IPS-20b (cell line): ENCODE results near the gene C9orf152.
"Not testable (repeated sequence)": the region's sequence is repeated elsewhere in the genome, so short reads cannot be mapped to it uniquely, and the experiment has no call there.

ENCODE experiments used
- H3K27ac ChIP-seq: one replicate; pipeline ENCODE4 v1.5.1; 2013; ENCODE audit warnings: low read length
- H3K27me3 ChIP-seq: 2 replicates; pipeline ENCODE4 v1.6.1; 2013; ENCODE audit warnings: mild to moderate bottlenecking, low read length, inconsistent platforms; ENCODE audit not compliant: insufficient read depth
- H3K36me3 ChIP-seq: 2 replicates; pipeline ENCODE4 v1.6.1; 2013; ENCODE audit warnings: low read depth, mild to moderate bottlenecking, inconsistent platforms, low read length, moderate library complexity; ENCODE audit not compliant: insufficient read depth
- H3K4me1 ChIP-seq: 2 replicates; pipeline ENCODE4 v1.6.1; 2013; ENCODE audit warnings: mild to moderate bottlenecking, control low read depth, inconsistent platforms, low read length, moderate library complexity; ENCODE audit not compliant: insufficient read depth
- H3K4me3 ChIP-seq: 2 replicates; pipeline ENCODE4 v1.5.1; 2013; ENCODE audit warnings: mild to moderate bottlenecking, low read length, inconsistent platforms
- H3K9ac ChIP-seq: 2 replicates; pipeline ENCODE4 v1.6.1; 2013; ENCODE audit warnings: low read depth, mild to moderate bottlenecking, inconsistent platforms, low read length, moderate library complexity
- H3K9me3 ChIP-seq: 2 replicates; pipeline ENCODE4 v1.6.1; 2013; ENCODE audit warnings: mild to moderate bottlenecking, low read depth, low read length, inconsistent platforms; ENCODE audit not compliant: insufficient read depth

The C9orf152 gene, protein sequence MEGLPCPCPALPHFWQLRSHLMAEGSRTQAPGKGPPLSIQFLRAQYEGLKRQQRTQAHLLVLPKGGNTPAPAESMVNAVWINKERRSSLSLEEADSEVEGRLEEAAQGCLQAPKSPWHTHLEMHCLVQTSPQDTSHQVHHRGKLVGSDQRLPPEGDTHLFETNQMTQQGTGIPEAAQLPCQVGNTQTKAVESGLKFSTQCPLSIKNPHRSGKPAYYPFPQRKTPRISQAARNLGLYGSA

DNA sequence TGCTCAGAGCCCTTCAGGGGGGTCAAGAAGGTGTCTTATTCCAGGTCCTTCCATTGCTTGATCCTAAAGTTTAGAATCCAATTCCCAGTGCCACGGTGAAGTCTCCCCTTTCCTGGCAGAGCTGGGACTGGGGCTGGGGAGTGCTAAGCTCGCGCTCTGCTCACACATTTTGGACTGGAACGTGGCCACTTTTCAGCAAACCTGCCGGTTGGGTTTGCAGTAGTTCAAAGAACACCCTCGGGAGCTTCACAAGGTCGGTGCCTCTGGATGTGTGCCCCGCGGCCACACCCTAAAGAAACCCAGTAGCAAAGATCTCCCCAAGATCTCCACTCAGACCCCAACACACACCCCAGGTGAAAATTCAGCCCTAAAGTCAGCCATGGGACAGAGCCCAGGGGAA, at the start of gene C9orf152:
TSS of gene C9orf152 (minus strand) at position 129 of the 400 bp plus-strand sequence. CDS start 580 bp downstream, outside the sequence.
- Histone ChIP-seq H3K9me3 (no peaks in the 10 kb centered on the region), H3K4me3 (no peak within 1 kb of the TSS), H3K4me1 (no peaks in the 10 kb centered on the region), H3K9ac (no peak within 1 kb of the TSS), H3K27me3 (no peaks in the 10 kb centered on the region), H3K27ac (no peak within 1 kb of the TSS), H3K36me3 (no peaks in the 10 kb centered on the region)

DNA sequence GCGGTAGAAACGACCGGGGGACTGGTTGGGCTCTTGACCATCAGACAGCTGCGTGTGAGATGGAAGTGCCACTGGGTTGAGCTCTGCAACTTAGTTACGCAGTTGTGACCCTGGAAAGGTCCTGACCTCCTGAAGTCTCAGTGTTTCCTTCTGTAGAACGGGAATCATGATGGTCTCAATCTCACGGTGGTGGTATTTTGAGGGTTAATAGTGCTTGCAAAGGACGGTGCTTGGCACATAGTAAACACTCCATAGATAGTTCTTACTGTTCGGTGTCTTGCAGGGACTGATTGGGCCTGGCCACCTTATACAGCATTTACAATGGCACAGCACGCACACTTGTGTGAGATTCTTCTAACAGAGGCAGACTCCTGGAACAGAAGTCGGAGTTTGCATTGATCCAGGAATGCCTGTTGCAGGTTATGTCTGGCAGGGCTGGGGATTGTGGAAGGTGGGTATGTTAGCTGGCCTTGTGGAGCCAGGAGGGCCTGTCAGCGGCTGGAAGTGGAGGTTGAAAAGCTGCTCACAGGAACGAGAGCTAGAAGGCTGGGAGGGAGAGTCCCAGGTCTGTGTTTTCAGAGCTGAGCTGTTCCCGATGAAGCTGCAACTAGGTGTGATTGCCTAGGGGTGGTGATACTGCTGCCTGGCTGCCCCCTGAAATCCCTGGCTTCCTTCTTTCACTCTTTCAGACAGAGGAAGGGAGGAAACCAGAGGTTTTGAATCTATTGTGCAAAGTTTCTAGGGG, 49.3 kb upstream of the C9orf152 start:
- Histone ChIP-seq H3K36me3 (no peaks in the 10 kb centered on the region), H3K4me1 (peaks cover 24% of the 10 kb centered on the region), H3K9me3 (no peaks in the 10 kb centered on the region), H3K9ac (peak overlapping the region; percentile 68), H3K4me3 (peak overlapping the region; percentile 74), H3K27ac (peak overlapping the region; percentile 30), H3K27me3 (no peaks in the 10 kb centered on the region)

DNA sequence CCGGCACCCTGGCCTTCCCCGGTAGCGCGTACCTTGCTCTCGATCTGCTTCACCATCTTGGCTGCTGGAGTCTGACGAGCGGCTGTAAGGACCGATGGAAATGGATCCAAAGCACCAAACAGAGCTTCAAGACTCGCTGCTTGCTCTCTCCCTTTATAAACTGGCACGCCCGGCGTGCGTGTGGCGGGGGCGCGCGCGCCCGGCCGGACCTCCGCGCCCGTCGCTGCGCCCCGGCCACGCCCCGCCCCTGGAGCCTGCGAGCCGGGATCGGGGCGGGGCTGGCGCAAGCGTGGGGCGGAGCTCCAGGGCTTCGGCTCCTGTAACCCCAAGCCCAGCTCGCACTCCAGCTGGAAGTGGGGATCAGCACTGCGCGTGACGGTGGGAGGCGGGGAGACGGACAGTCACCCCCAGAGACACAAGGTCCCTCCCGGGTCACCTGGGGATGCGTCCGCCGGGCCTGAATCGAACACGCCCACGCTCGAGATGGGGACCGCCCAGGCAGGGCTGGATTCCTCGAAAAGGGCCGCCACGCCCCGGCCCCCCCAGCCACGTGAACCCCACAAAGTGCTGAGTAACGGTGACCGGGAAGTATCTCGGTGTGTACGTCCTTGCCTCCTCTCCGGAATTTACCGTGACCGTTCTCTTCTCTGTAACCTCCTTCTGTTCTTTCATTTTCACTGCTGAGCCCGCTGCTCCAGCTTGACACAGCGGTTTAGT, 48.6 kb upstream of the C9orf152 start, which contains the start of gene TXN:
TSS of gene TXN (minus strand) at position 128 of the 717 bp plus-strand sequence. CDS start at position 56, 72 bp downstream.
- Histone ChIP-seq H3K27me3 (no peaks in the 10 kb centered on the region), H3K36me3 (no peaks in the 10 kb centered on the region), H3K9me3 (no peaks in the 10 kb centered on the region), H3K9ac (peak within 1 kb of the TSS; percentile 68), H3K4me3 (peak within 1 kb of the TSS; percentile 74), H3K4me1 (peaks cover 24% of the 10 kb centered on the region), H3K27ac (peak within 1 kb of the TSS; percentile 30)

DNA sequence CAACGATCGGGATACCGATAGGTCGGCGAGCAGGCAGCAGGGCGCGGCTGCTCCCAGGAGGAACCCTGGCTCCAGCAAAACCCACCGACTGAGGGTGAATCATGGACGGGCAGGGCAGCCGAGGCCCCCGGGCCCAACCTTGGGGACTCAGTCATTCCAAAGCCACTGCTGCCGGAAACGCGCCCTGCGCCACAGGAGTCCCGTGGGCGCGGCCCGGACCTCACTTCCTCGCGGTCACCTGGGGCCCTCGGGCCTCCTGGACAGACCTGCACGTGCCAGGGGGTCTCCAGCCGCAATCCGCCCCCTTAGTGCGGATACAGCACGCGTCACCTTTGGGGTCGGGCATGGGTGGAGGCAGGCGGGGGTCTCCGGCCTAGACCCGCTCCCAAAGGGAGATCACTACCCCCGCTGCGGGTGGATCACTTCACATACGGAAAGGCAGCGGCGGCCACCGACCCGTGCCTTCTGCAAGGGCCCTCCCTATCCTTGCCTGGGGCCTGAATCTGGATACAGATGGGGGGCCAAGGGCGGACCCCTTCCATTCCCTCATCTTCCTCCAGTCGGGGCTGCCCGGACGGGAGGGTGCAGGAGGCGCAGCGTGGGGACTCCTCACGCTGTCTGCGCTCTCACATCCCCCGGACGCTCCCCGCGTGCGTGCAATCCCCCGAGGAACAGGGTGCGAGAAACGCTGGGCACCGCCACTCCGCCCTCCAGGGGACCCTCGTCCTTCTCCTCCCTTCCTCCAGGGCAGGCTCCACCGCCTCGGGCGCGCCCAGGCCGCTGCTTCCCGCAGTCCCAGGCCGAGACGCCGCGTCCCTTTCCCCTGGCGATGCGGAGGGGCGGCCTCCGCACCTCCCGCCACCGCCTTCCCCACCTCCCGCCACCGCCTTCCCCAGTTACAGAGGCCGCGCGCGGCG, 47.8 kb upstream of the C9orf152 start:
- H3K27ac ChIP-seq = no peak overlapping the region
- H3K4me1 ChIP-seq = peaks cover 24% of the 10 kb centered on the region
- peak overlapping the region; percentile 74 for H3K4me3 ChIP-seq
- peaks cover 5% of the 10 kb centered on the region; the same call in 1 of the 2 replicates for H3K36me3 ChIP-seq
- H3K9me3 ChIP-seq = no peaks in the 10 kb centered on the region
- peak overlapping the region; percentile 53 for H3K9ac ChIP-seq
- no peaks in the 10 kb centered on the region for H3K27me3 ChIP-seq

DNA sequence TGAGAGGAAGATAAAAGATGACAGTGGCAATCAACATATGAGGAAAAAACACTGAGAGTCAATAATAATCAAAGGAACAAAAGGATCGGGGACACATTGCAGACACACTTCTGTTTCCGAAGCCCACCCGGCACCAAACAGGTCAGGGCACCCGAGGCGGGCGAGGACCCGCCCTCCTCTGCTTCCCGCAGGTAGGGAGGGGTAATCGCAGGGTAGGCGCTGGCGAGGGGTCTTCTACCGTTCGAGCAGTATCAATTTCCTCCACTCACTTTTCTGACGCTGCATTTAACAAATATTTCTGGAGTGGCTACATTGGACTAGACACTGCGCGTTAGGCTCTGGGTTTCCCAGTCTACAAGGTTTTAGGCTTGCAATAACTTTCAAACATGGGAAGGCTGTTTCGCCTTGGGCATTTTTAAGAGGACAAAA, 47.1 kb upstream of the C9orf152 start:
- H3K36me3 ChIP-seq = peaks cover 11% of the 10 kb centered on the region
- H3K4me1 ChIP-seq = peaks cover 24% of the 10 kb centered on the region
- no peaks in the 10 kb centered on the region for H3K27me3 ChIP-seq
- H3K9me3 ChIP-seq = no peaks in the 10 kb centered on the region
- no peak overlapping the region for H3K27ac ChIP-seq
- H3K4me3 ChIP-seq = peak overlapping the region; percentile 74
- H3K9ac ChIP-seq = peak overlapping the region; percentile 53

DNA sequence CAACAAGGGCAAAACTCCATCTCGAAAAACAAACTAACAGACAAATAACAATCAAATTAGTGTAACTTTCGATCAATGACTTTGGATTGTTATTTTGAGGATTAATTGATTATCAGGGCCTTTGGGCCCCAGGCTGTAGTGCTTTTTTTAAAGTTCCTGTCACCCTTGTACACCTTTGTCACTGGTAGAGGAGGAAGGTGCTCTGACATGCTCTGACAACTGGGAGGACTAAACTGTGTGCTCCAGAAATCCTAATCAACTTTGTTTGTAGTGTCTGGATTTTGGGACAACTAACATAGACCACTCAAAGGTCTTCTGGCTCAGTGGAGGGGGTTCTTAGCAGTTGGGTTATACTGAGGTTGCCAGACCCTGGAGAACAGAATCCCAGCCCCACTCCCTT, 46.5 kb upstream of the C9orf152 start:
- Histone ChIP-seq H3K9ac (peak overlapping the region; percentile 53; the same call in 1 of the 2 replicates), H3K27me3 (no peaks in the 10 kb centered on the region), H3K9me3 (no peaks in the 10 kb centered on the region), H3K36me3 (peaks cover 17% of the 10 kb centered on the region), H3K4me3 (peak overlapping the region; percentile 74), H3K4me1 (peaks cover 24% of the 10 kb centered on the region), H3K27ac (no peak overlapping the region)

DNA sequence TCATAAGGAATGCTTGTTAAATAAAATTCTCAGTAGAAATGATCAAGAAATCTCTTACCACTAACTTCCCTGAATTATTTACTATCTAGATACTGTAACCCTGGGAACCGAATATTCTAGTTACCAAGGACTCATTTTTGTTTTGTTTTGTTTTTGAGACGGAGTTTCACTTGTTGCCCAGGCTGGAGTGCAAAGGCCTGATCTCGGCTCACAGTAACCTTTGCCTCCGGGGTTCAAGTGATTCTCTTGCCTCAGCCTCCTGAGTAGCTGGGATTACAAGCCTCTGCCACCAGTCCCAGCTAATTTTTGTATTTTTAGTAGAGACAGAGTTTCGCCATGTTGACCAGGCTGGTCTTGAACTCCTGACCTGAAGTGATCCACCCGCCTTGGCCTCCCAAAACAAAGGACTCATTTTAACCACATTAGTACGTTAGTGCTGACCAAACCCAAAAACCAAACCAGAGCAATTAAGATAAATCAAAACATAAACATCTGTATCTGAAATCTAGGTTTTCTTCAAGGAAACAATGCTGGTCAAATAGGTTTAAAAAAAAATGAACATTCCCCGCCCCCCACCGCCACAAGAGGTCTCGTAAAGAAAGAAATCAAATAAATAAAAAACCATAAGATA, 44.7 kb upstream of the C9orf152 start:
- no peak overlapping the region for H3K9ac ChIP-seq

DNA sequence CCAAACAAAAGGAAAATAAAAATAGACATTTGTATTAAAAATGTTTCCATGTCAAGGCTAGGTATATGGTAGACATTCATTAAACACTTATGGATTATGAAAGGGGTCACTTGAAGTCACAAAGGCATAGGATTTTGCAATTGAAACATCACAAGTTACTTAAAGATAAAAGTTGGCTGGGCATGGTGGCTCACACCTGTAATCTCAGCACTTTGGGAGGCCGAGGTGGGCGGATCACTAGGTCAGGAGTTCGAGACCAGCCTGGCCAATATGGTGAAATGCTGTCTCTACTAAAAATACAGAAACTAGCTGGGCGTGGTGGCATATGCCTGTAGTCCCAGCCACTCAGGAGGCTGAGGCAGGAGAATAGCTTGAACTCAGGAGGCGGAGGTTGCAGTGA, 43.8 kb upstream of the C9orf152 start:
- not testable (repeated sequence) for H3K27ac ChIP-seq, H3K27me3 ChIP-seq, H3K4me3 ChIP-seq, H3K9me3 ChIP-seq, H3K9ac ChIP-seq
- peaks cover 39% of the 10 kb centered on the region for H3K36me3 ChIP-seq
- peaks cover 13% of the 10 kb centered on the region for H3K4me1 ChIP-seq

More for the DNA sequence above, 44.7 kb upstream of the C9orf152 start:
- no peak overlapping the region for H3K4me3 ChIP-seq
- no peaks in the 10 kb centered on the region for H3K9me3 ChIP-seq
- peaks cover 32% of the 10 kb centered on the region for H3K36me3 ChIP-seq
- H3K4me1 ChIP-seq = peaks cover 18% of the 10 kb centered on the region
- H3K27me3 ChIP-seq = no peaks in the 10 kb centered on the region
- no peak overlapping the region for H3K27ac ChIP-seq

DNA sequence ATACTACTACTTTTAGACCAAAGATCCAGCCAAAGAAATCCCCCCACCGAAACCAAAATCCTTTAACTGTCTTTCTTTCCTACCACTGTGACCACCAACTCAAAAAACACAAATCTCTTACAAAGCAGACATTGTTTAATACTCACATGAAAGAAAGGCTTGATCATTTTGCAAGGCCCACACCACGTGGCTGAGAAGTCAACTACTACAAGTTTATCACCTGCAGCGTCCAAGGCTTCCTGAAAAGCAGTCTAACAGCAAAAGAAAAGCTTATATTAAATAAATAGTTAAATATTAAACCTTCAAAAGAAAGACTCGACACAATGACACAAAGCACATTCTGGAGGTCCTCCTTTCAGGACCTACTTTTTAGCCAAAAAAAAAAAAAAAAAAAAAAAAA, 43.3 kb upstream of the C9orf152 start:
- H3K9ac ChIP-seq = no peak overlapping the region
- no peak overlapping the region for H3K4me3 ChIP-seq
- no peaks in the 10 kb centered on the region for H3K9me3 ChIP-seq
- H3K36me3 ChIP-seq = peaks cover 44% of the 10 kb centered on the region
- H3K27me3 ChIP-seq = no peaks in the 10 kb centered on the region
- no peak overlapping the region for H3K27ac ChIP-seq
- peaks cover 13% of the 10 kb centered on the region for H3K4me1 ChIP-seq

DNA sequence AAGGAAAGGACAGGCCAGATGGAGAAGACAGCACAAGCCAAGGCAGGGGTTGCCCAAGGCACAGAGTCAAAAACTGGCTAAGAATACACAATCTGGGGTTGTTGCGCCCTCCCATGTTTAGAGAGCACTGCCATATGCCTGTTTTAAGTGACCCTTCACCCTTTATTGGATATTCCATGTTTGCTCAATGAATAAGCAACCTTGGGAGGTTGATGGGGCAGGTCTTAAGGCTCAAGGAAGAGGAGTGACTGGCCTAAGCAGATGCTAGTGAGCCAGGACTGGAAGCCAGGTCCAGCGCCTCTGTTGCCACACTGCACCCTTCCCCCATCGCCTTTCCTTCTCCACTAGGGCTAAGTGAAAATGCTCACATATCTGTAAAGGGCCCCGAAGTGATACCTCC, 41.6 kb upstream of the C9orf152 start:
- no peaks in the 10 kb centered on the region for H3K27me3 ChIP-seq
- no peak overlapping the region for H3K4me3 ChIP-seq
- no peak overlapping the region for H3K9ac ChIP-seq
- H3K36me3 ChIP-seq = peaks cover 55% of the 10 kb centered on the region
- no peaks in the 10 kb centered on the region for H3K9me3 ChIP-seq
- H3K4me1 ChIP-seq = peaks cover 12% of the 10 kb centered on the region
- H3K27ac ChIP-seq = no peak overlapping the region
